HCT116 (cell line): ENCODE results near the gene ZNF507. TPM values are rescaled to one million over a fixed set of nuclear protein-coding genes. Genes with fewer than 3 reads are reported as not detected.
A peak's percentile ranks its signal among the peaks of the same experiment; 100 is the strongest.

Source experiments
- ATAC-seq: fragments of 200-7000 bp; cut with Tn5 transposase; 2 replicates; pipeline ENCODE4 v1.9.1; 2020; ENCODE audit warnings: mild to moderate bottlenecking, moderate library complexity
- BruUV-seq: library from RNA; stranded (reverse); fragments of 400-500 nt; replicated peaks from 2 replicates; lab custom pipeline; 2021; lab: Mats Ljungman, UMichigan
- CTCF ChIA-PET: fragments of 300-600 bp; sonication (Branson Sonifier 250); formaldehyde crosslinking; loops from one replicate; lab custom pipeline; 2021; ENCODE audit warnings: antibody characterized with exemption; lab: Charles Lee
- POLR2A ChIA-PET: fragments of 300-600, 350-600 bp; sonication (Branson Sonifier 250); formaldehyde crosslinking; loops from one replicate; lab custom pipeline; 2021; ENCODE audit warnings: antibody characterized with exemption; lab: Charles Lee
- RAD21 ChIA-PET, 2 experiments: fragments of 300-600 bp; sonication (Branson Sonifier 250); formaldehyde crosslinking; loops; one replicate each; lab custom pipeline; 2023; ENCODE audit warnings: low total read pairs in 2 of 2; ENCODE audit not compliant: uncharacterized antibody in 2 of 2, unreplicated experiment in 2 of 2, low non-redundant PET in 1 of 2; lab: Charles Lee
- DNase-seq: peaks from one replicate; pipeline ENCODE4 v3.0.0-alpha.2; 2010; ENCODE audit warnings: low read depth, low spot score
- H2AFZ ChIP-seq: fragments of 200-600 bp; shearing (Covaris generic), sonication (generic); 2 replicates; pipeline ENCODE4 v1.6.1; 2017; ENCODE audit warnings: low read depth, mixed run types, mixed read lengths, antibody characterized with exemption, low read length; ENCODE audit not compliant: poor library complexity, severe bottlenecking
- H3K27ac ChIP-seq: 2 replicates; pipeline ENCODE4 v1.5.1; 2012; ENCODE audit warnings: low read depth, low read length
- H3K27me3 ChIP-seq: fragments of 200-600 bp; sonication (generic); 2 replicates; pipeline ENCODE4 v1.6.1; 2016; ENCODE audit warnings: mixed run types, low read length, mixed read lengths; ENCODE audit not compliant: insufficient read depth
- H3K36me3 ChIP-seq, 2 experiments: fragments of 200-500 bp in 1 of 2; fragments of 200-600 bp in 1 of 2; sonication (Bioruptor generic) in 1 of 2; sonication (generic) in 1 of 2; 2 replicates each; pipeline versions ENCODE4 v1.5.1 to v1.6.1; 2014 to 2016; ENCODE audit warnings: low read length in 2 of 2, inconsistent platforms in 1 of 2, mixed read lengths in 1 of 2, mixed run types in 1 of 2; ENCODE audit not compliant: insufficient read depth in 2 of 2, control insufficient read depth in 1 of 2
- H3K4me1 ChIP-seq, 2 experiments: fragments of 200-600 bp in 1 of 2; sonication (generic) in 1 of 2; 2 replicates each; pipeline versions ENCODE4 v1.5.1 to v1.6.1; 2012 to 2017; ENCODE audit warnings: low read length in 2 of 2, inconsistent platforms in 1 of 2, mild to moderate bottlenecking in 1 of 2, mixed read lengths in 1 of 2, mixed run types in 1 of 2, moderate library complexity in 1 of 2; ENCODE audit not compliant: insufficient read depth in 2 of 2, control insufficient read depth in 1 of 2
- H3K4me2 ChIP-seq: fragments of 200-600 bp; sonication (generic); 2 replicates; pipeline ENCODE4 v1.6.1; 2017; ENCODE audit warnings: mixed run types, low read length, mixed read lengths
- H3K4me3 ChIP-seq, 2 experiments: fragments of 200-600 bp in 1 of 2; sonication (generic) in 1 of 2; replicated peaks in 1 of 2; 2 replicates each; pipeline ENCODE4 v1.5.1; 2011 to 2016; ENCODE audit warnings: low read length in 2 of 2, control low read depth in 1 of 2, low read depth in 1 of 2, mild to moderate bottlenecking in 1 of 2, mixed read lengths in 1 of 2, mixed run types in 1 of 2
- H3K79me2 ChIP-seq: fragments of 200-600 bp; sonication (generic); 2 replicates; pipeline ENCODE4 v1.6.1; 2017; ENCODE audit warnings: mild to moderate bottlenecking, mixed run types, low read length, moderate library complexity, mixed read lengths; ENCODE audit not compliant: insufficient read depth
- H3K9ac ChIP-seq: fragments of 200-600 bp; sonication (generic); 2 replicates; pipeline ENCODE4 v1.6.1; 2016; ENCODE audit warnings: low read length, mixed read lengths
- H3K9me2 ChIP-seq: fragments of 200-600 bp; sonication (generic), shearing (Covaris generic); 2 replicates; pipeline ENCODE4 v1.6.1; 2017; ENCODE audit warnings: mixed run types, mild to moderate bottlenecking, moderate library complexity; ENCODE audit not compliant: insufficient read depth
- H3K9me3 ChIP-seq, 2 experiments: fragments of 200-500 bp in 1 of 2; fragments of 200-600 bp in 1 of 2; sonication (Bioruptor generic) in 1 of 2; sonication (generic) in 1 of 2; 2 replicates each; pipeline ENCODE4 v1.6.1; 2014 to 2017; ENCODE audit warnings: low read length in 2 of 2, mixed read lengths in 2 of 2, inconsistent platforms in 1 of 2, low read depth in 1 of 2, mild to moderate bottlenecking in 1 of 2, mixed run types in 1 of 2, moderate library complexity in 1 of 2; ENCODE audit not compliant: control insufficient read depth in 1 of 2, insufficient read depth in 1 of 2
- H4K20me1 ChIP-seq: fragments of 200-600 bp; sonication (generic), shearing (Covaris generic); 2 replicates; pipeline ENCODE4 v1.6.1; 2017; ENCODE audit warnings: mixed run types, mild to moderate bottlenecking, moderate library complexity; ENCODE audit not compliant: insufficient read depth
- CEBPB ChIP-seq: IDR thresholded peaks from 2 replicates; pipeline ENCODE4 v1.6.1; 2012; ENCODE audit warnings: low read depth
- FOSL1 ChIP-seq: IDR thresholded peaks from 2 replicates; pipeline ENCODE4 v1.6.1; 2012; ENCODE audit warnings: low read depth
- RAD21 ChIP-seq: IDR thresholded peaks from 2 replicates; pipeline ENCODE4 v1.6.1; 2012; ENCODE audit warnings: low read depth, mild to moderate bottlenecking
- TCF7L2 ChIP-seq: IDR thresholded peaks from 2 replicates; pipeline ENCODE4 v1.7.0; 2011; ENCODE audit warnings: borderline replicate concordance, inconsistent platforms; ENCODE audit not compliant: insufficient read depth, insufficient read length; ENCODE audit errors: extremely low read depth
- ZNF274 ChIP-seq: fragments of 200-500 bp; sonication (Bioruptor generic); IDR thresholded peaks from 2 replicates; pipeline ENCODE4 v1.6.1; 2014; ENCODE audit warnings: mild to moderate bottlenecking, low read depth, low read length, inconsistent platforms
- intact Hi-C: fragments of 100-400 bp; cut with micrococcal nuclease; formaldehyde crosslinking; loops from 2 replicates; pipeline ENCODE4 v1.10.0; 2022
- total RNA-seq: library from RNA; stranded (reverse); gene quantifications from one replicate; pipeline ENCODE4 v1.2.1, GENCODE V29; 2021; ENCODE audit not compliant: unreplicated experiment
- TF ChIP-seq, protein P1 (sequence below), 3 experiments: fragments of 200-600 bp in 1 of 3; sonication (generic) in 1 of 3; IDR thresholded peaks in 2 of 3; conservative IDR thresholded peaks in 1 of 3; 2 replicates each; pipeline ENCODE4 v1.5.1; 2012 to 2017; ENCODE audit warnings: low read depth in 2 of 3, low read length in 2 of 3, antibody characterized with exemption in 1 of 3, borderline replicate concordance in 1 of 3, control low read depth in 1 of 3, mild to moderate bottlenecking in 1 of 3, mixed read lengths in 1 of 3, mixed run types in 1 of 3, moderate library complexity in 1 of 3; ENCODE audit not compliant: insufficient read depth in 1 of 3

ZNF507 gene
- total RNA-seq, 1 experiment from 2014 or later: 27.4 TPM

DNA sequence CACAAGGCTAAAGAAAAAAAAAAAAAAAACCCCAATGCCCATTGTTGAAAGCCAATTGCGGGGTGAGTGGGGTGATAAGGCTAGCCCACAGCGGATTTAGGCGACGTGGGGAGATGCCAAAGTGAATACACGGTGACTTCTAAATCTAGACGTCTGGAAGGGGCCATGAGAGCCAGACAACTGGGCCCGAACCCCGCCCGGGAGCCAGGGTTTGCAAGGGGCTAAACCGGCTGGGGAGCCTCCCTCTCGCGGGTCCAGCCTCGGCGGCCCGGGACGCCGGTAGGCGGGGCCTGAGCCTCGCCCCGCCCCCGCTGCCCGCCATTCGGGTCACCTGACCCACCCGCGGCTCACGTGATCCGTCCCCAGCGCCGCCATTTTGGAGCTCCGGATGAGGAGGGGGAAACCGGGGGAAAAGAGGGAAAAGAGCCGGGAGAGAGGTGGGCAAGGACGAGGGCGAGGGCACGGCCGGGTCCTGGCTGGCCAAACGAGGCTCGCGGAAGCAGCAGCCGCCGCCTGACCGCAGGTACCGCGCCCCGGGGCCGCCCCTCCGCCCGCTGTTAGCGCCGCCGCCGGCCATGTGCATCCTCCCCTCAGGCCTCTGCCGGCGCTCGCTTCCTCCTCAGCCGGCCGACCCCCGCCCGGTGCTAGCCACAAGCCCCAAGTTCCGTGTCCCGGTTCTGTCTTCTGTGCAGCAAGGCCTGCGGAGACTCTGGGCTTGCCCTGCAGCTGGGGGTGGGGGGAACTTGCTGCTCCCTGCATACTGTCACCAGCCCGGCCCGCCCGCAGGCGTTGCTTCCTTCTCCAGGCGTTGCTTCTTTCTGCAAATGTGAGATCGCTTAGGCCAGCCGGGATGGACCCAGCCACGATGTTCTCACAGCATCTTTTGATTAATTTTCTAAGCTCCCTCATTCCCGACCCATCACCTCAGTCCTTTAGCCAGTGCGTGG is at the start of gene ZNF507 (continued):
- TF ChIP-seq, protein P1, sequence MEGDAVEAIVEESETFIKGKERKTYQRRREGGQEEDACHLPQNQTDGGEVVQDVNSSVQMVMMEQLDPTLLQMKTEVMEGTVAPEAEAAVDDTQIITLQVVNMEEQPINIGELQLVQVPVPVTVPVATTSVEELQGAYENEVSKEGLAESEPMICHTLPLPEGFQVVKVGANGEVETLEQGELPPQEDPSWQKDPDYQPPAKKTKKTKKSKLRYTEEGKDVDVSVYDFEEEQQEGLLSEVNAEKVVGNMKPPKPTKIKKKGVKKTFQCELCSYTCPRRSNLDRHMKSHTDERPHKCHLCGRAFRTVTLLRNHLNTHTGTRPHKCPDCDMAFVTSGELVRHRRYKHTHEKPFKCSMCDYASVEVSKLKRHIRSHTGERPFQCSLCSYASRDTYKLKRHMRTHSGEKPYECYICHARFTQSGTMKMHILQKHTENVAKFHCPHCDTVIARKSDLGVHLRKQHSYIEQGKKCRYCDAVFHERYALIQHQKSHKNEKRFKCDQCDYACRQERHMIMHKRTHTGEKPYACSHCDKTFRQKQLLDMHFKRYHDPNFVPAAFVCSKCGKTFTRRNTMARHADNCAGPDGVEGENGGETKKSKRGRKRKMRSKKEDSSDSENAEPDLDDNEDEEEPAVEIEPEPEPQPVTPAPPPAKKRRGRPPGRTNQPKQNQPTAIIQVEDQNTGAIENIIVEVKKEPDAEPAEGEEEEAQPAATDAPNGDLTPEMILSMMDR (IDR thresholded peaks at IDR 0.05 in 2 of 3, conservative IDR thresholded peaks at IDR 0.05 in 1 of 3; ENCODE audit: borderline replicate concordance in 1 of 3, insufficient read depth in 1 of 3, low read depth in 2 of 3, low read length in 2 of 3): no peak
- TF ChIP-seq CEBPB (no peak), TCF7L2 (no peak), ZNF274 (no peak)

DNA sequence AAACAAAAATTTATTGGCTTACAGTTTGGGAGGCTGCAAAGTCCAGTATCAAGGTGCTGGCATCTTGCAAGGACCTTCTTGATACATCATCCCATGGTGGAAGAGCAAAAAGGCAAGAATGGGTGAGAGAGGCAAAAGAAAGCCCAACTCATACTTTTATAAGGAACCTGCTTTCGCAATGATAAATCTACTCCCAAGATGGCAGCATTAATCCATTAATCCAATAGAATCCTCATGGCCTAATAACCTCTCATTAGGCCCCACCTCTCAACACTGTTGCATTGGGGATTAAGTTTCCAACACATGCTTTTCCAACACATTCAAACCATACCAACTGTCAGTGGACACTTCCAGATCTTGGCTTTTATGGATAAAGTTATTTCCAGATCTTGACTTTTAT is 48.7 kb upstream of the ZNF507 start:
- Histone ChIP-seq H3K27ac (no peak overlapping the region), H4K20me1 (no peaks in the 10 kb centered on the region), H3K79me2 (no peaks in the 10 kb centered on the region), H3K4me2 (no peak overlapping the region), H3K9me3 (no peaks in the 10 kb centered on the region), H3K27me3 (no peaks in the 10 kb centered on the region), H3K9me2 (no peaks in the 10 kb centered on the region), H3K9ac (no peak overlapping the region), H3K4me1 (no peaks in the 10 kb centered on the region), H2AFZ (no peak overlapping the region), H3K4me3 (no peak overlapping the region), H3K36me3 (no peaks in the 10 kb centered on the region)
- no peak for DNase-seq
- CTCF ChIA-PET: no interaction called here
- RAD21 ChIA-PET: no interaction called here
- TF ChIP-seq FOSL1: no peak
- TF ChIP-seq RAD21: peak; percentile 25; the same call in 1 of the 2 replicates
- no peak for ATAC-seq
- POLR2A ChIA-PET: no interaction called here
- intact Hi-C loops: no loop called here
- no TSS peak for BruUV-seq
